Activated T-cell treated with anti-CD3 and anti-CD28 coated beads for 48 hours (primary cell): Measurements from ENCODE around the gene ME1.
"Not testable (repeated sequence)": the region's sequence is repeated elsewhere in the genome, so short reads cannot be mapped to it uniquely, and the experiment has no call there.

Experiments
- DNase-seq: peaks from one replicate; pipeline ENCODE4 v3.0.0-alpha.2; 2020; ENCODE audit warnings: low read depth

The ME1 gene

GRCh38 chr6:83431545-83432155 lies 799 bp upstream of the ME1 start:
- no peak for DNase-seq

GRCh38 chr6:83429857-83430610 lies 817 bp downstream of the ME1 start:
- no peak for DNase-seq

DNA sequence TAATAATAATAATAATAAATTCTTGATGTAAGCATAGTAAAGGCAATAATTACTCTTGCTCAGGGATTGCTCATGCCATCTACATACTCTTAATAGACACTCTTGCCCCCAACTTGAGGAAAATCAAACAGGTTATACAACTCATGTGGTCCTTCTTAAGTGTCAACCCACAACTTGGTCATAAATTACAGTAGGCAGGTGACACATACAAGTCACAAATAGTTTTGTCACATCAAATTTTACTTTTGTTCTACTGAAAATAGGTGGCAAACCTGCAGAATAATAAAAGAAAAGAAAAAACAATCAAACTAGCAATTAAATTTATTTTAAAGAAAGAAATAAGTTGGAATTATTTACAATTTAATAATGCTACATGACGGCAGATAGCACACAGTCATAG lies 1.6 kb downstream of the ME1 start:
- DNase-seq = no peak

DNA sequence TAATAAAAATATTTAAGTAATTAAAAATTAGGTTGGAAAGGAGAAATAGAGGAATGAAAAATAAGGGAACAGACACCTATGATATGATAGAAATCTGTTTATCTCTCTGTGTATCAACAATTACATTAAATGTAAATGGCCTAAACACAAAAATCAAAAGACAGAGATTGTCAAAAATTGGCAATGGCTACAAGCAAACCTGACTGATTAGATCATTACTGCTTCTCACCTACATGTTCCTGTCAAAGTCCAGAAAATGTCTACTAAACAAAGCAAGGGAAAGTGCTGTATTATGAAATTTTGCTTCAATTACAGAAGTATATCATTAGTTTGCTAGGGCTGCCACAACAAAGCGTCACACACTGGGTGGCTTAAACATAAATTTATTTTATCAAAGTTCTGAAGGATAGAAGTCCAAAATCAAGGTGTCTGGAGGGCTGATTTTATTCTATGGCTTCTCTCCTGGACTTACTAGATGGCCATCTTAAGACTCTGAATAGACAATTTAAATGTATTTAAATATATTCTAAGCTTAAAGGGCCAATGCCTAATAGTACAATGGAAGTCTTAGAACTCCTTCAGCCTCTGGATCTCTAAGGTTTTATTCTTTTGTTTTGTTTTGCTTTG lies 6.3 kb downstream of the ME1 start:
- no peak for DNase-seq

- DNase-seq = no peak
Measured at GRCh38 chr6:83417880-83418663, 12.8 kb downstream of the ME1 start.

GRCh38 chr6:83413068-83413467 lies 17.8 kb downstream of the ME1 start:
- DNase-seq = no peak

- no peak for DNase-seq
Measured at GRCh38 chr6:83411731-83412130, 19.1 kb downstream of the ME1 start.

- DNase-seq = no peak
Measured at GRCh38 chr6:83403191-83403590, 27.7 kb downstream of the ME1 start.

DNA sequence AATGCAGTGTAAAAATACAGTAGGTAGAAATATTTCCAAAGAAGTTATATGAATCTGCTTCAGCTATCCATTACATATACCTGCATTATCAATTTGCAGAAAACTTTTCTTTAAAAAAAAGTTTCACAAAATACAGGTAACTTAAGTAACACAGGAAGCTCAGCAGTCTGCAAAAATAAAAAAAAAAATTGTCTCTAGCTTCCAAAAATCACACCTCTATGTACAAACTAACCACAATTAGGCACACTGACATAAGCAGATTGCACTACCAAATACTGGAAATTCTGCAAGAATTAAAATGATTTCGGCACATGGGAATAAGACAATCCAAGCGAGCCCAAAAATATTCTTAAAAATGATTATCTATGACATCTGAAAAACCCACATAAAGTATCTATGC lies 41.2 kb downstream of the ME1 start:
- DNase-seq = no peak

GRCh38 chr6:83385473-83385872 lies 45.4 kb downstream of the ME1 start:
- DNase-seq = no peak

DNA sequence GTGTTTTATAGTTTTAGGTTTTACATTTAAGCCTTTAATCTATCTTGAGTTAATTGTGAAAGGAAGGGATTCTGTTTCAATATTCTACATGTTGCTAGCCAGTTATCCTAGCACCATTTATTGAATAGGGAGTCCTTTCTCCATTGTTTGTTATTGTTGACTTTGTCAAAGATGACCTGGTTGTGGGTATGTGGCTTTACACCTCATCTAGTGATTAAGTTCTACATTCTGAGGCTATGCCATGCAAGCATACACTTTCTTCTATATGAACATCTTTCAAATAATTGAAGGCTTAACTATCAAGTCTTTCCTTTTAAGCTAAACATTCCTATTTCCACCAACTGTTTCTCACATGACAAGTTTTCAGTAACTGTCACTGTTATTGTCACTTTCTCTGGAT lies 46.1 kb downstream of the ME1 start:
- no peak for DNase-seq

- no peak for DNase-seq
Measured at GRCh38 chr6:83381949-83382348, 48.9 kb downstream of the ME1 start.

DNA sequence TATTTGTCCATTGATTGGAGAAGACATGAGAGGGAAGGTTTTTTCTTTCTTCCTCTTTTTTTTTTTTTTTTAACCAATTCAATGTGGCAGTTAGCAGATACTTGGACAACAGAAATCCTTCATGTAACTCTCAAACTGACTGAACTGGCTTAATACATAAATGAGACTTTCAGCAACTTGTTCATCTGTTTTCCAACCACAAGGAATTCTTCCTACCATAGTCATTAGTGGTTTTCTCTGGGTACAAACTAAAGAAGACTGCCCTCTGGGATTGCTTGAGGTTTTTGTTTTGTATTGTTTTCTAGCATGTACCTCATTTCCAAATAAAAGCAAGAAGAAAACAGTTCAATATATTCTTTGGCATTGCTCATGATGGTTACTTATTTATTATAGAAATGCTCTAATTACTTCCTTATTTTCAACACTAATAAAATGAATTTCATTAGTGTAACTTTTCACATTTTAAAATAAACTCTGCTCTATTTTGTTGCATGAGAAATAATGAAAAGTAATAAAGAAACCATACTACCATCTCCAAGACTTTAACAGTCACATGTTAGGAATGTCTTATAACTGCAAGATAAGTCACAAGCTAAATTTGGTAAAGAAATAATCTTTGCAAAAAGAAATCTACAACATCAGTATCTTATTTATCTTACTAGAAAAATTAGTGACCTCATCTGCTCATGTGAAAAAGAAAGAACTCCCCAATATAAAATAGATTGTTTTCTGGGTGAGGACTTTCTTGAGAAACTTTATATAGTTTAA lies 52.0 kb downstream of the ME1 start:
- no peak for DNase-seq

DNA sequence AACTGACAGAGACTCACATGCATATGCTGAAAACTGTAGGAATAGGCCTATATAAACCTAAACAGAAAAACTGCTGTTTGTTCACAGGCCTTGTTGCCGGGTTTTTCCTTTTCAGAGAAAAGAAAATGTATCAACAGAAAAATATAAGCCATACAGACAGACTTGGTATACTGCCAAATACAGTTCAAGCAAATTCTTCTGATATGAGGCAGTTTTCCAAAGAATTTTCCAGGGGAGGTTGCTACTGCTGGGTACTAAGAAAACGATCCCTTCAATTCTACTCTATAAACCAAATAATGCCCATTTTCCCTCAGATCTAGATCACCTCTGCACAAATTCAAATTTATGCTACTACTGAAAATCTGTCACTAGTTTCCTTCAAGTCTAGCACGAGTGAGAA lies 59.4 kb downstream of the ME1 start:
- no peak for DNase-seq

DNA sequence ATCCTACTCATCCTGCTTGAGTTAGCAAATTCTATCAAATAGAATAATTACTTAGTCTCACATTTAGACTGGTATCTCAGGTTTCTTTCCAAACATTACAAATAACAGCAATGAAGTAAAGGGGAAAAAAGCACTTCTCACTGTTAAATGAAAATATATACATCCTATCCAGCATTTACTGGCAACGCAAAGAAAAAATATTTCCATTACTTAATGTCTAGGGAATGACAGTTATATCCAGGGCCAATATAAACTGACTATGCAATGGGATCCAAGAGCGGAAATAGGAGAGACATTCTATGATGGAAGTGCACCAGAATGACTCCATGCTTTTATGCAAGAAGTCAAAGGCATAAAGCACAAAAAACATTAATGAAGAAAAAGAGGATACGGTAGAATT lies 60.3 kb downstream of the ME1 start:
- DNase-seq = no peak

DNA sequence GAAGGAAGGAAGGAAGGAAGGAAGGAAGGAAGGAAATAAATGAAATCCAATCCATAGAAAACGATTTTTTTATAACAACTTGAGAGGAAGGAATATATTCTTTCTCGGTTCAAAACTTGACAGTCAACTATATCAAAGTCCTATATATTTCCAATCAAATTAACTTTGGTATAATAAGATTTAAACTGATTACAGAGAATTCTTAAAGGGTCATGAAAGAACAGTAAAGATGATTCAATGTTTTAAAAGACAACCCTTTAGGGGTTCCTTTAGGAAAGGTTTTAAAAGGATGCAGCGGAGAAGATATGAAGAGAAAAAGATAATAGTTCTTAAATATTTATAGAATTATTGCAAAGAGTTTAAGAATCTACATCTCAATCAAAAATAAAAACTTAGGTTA lies 61.2 kb downstream of the ME1 start:
- no peak for DNase-seq

- no peak for DNase-seq
Measured at GRCh38 chr6:83368577-83368976, 62.3 kb downstream of the ME1 start.

GRCh38 chr6:83367104-83367503 lies 63.7 kb downstream of the ME1 start:
- DNase-seq = no peak

DNA sequence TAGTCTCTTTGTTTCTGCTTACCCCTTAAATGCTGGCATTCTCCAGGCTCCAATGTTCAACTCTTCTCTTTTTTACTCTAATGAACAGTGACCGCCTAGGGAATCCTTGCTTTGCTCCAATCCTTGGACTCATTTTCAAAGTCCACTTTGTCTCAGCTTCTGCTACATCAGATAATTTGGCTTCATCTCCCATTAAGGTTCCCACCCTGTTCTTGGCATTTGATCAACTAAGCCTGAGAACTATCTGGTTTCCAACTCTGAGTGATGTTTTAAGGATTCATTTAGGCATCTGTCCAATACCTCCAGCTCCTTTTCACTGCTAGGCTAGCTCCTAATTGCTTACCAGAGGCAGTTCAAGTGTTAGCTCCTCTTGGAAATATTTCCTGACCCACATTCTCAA lies 64.9 kb downstream of the ME1 start:
- DNase-seq = no peak

DNA sequence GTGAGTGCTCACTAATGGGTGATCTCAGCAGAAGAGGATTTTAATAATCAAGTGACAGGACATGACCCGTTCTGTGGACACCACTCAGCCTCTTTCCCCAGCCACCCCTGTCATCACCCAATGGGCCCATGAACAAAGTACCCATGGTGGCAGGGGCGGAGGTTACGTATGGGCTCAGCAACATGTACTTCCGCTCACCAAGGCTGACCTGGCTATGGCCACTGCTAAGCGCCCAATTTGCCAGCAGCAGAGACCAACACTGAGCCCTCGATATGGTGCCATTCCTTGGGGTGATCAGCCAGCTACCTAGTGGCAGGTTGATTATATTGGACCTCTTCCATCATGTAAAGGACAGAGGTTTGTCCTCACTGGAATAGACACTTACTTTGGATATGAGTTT lies 68.5 kb downstream of the ME1 start:
- DNase-seq = not testable (repeated sequence)

DNA sequence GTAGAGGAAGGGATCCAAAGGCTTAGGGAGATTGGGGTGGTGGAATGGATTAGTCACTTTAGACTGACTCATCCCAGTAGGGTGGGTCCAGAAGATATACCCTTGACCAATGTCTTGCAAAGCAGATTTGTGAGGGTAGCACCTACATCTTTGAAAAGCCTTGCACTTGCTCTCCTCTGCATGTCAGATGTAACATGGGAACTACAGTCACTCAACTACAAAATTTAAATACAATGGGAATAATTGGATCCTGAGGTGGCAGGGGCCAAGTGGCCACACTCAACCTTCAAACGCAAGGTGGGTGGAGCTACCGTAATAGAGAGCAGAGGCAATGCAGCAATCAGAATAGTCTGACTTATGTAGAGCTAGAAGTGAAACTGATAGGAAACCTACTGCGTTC lies 71.2 kb downstream of the ME1 start:
- no peak for DNase-seq

DNA sequence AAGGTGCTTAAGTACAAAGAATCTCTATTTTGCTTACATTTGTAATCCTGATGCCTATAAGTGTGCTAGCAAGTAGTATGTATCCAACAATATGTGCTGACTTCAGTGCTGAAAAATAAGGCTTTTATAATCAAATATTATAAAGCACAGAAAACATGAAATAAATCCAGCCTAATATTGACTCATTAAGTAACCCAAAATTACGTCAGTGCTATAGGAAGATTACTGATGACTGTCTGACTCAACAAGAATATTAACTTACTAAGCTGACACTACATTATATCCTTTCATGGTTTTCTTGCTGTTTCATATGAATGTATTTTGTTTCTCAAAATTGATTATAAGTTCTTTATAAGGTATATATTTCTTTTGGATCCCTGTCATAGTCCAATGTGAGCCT lies 76.1 kb downstream of the ME1 start:
- DNase-seq = no peak
